Stimulated activated naive CD8-positive, alpha-beta T cell treated with anti-CD3 and anti-CD28 coated beads, Interleukin-15, amount 100 ng/mL, for 72 hours (primary cell): ENCODE results near the gene TRIM14.
"Not testable (repeated sequence)": the region's sequence is repeated elsewhere in the genome, so short reads cannot be mapped to it uniquely, and the experiment has no call there.

ENCODE experiments used
- ATAC-seq: fragments of 150-1000 bp; cut with Tn5 transposase; 2 replicates; pipeline ENCODE4 v1.10.0; 2021; ENCODE audit warnings: mild to moderate bottlenecking, moderate library complexity
- DNase-seq, 2 donors: peaks; one replicate each; pipeline ENCODE4 v3.0.0; 2021 to 2022
- H3K27ac Mint-ChIP-seq, 2 donors: one replicate each; pipeline ENCODE4 v1.8.0; 2022; ENCODE audit warnings: mild to moderate bottlenecking in 2 of 2, mixed read lengths in 2 of 2, moderate library complexity in 2 of 2
- H3K27me3 Mint-ChIP-seq: one replicate; pipeline ENCODE4 v1.8.0; 2022; ENCODE audit warnings: mixed read lengths
- H3K4me1 Mint-ChIP-seq: one replicate; pipeline ENCODE4 v1.8.0; 2022; ENCODE audit warnings: mild to moderate bottlenecking, mixed read lengths
- H3K4me3 Mint-ChIP-seq, 2 donors: one replicate each; pipeline ENCODE4 v1.8.0; 2022; ENCODE audit warnings: mild to moderate bottlenecking in 2 of 2, mixed read lengths in 2 of 2, moderate library complexity in 1 of 2
- H3K9me3 Mint-ChIP-seq, 2 donors: one replicate each; pipeline ENCODE4 v1.8.0; 2022; ENCODE audit warnings: mixed read lengths in 2 of 2

Gene TRIM14

GRCh38 chr9:98101416-98101815 lies 17.6 kb downstream of the TRIM14 start:
- Mint-ChIP-seq H3K4me1 (peaks cover 96% of the 10 kb centered on the region), H3K4me3 (peak overlapping the region; percentile 61 to 69), H3K27me3 (no peaks in the 10 kb centered on the region), H3K9me3 (no peaks in the 10 kb centered on the region), H3K27ac (peak overlapping the region; percentile 24 to 85)
- DNase-seq = no peak
- no peak for ATAC-seq

DNA sequence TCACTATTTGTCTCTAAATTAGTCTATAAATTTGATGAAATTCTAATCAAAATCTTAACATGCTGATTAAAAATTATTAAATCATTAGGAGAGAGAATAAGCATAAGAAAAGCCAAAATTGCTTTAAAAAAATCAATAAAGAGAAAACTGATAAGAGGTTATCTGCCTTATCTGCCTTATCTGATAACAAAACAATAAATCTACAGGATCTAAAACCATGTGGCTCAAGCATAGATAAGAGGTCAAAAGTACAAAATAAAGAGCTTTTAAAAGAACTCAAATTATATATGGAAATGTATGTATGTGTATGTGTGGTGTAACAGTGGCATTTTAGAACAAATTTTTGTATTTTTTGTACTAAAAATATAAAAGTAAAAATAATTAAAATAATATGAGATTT lies 18.6 kb downstream of the TRIM14 start:
- ATAC-seq = no peak
- DNase-seq = no peak
- peak overlapping the region; percentile 51 to 66 for H3K4me3 Mint-ChIP-seq

DNA sequence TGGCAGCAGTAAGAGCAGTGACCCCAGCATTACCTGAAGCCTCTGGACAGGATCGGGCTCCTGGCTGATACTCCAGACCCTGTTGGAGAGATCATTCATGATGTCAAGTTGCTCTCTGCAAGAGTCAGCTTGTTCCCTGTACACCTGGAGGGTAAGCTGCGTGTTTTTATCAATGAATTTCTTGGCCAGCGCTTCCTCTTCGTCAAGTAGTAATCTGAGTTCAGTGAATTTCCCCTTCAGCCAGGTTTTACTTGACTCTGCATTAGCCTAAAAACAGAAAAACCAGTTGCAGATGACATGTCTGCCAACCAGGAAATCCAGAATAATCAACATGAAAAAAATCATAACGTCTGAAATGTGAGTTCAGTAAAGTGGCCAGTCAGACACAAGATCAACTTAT lies 19.1 kb downstream of the TRIM14 start:
- Mint-ChIP-seq H3K27ac (peak overlapping the region; percentile 77 to 88), H3K9me3 (no peaks in the 10 kb centered on the region), H3K4me1 (peaks cover 88% of the 10 kb centered on the region), H3K4me3 (peak overlapping the region; percentile 51 to 66), H3K27me3 (no peaks in the 10 kb centered on the region)
- ATAC-seq (no peak), DNase-seq (no peak)

More for the DNA sequence above, 18.6 kb downstream of the TRIM14 start:
- Mint-ChIP-seq H3K9me3 (no peaks in the 10 kb centered on the region), H3K27me3 (no peaks in the 10 kb centered on the region), H3K4me1 (peaks cover 88% of the 10 kb centered on the region), H3K27ac (peak overlapping the region in 1 of 2 donors; percentile 77)

GRCh38 chr9:98099346-98099745 lies 19.7 kb downstream of the TRIM14 start:
- no peak overlapping the region for H3K4me3 Mint-ChIP-seq
- no peak for ATAC-seq
- H3K9me3 Mint-ChIP-seq = no peaks in the 10 kb centered on the region
- H3K27me3 Mint-ChIP-seq = no peaks in the 10 kb centered on the region
- H3K4me1 Mint-ChIP-seq = peaks cover 86% of the 10 kb centered on the region
- DNase-seq = no peak
- H3K27ac Mint-ChIP-seq = peak overlapping the region; percentile 21 to 65

DNA sequence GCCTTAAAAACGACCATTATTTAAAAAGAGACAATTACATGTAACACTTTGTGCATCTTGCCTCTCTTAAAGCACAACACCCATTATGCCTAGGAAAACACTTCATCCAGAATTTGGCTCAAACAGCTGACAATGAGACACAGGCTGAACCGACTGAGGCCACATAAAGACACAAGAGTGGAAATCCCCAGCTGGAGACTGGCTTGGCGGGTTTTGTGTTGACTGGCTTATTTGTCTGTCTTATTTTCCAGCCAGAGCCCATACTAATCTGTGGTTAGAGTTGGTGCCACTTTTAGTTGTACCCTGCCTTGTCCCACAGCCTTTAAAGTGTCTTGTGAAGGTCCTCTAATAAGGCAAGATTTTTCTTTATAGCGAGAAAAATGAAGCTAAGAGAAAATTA lies 21.2 kb downstream of the TRIM14 start:
- Mint-ChIP-seq H3K9me3 (no peaks in the 10 kb centered on the region), H3K4me1 (peaks cover 83% of the 10 kb centered on the region), H3K27me3 (no peaks in the 10 kb centered on the region), H3K27ac (peak overlapping the region in 1 of 2 donors; percentile 84), H3K4me3 (peak overlapping the region in 1 of 2 donors; percentile 20)
- DNase-seq = peak in 1 of 2 donors; percentile 59
- peak; percentile 56 for ATAC-seq

DNA sequence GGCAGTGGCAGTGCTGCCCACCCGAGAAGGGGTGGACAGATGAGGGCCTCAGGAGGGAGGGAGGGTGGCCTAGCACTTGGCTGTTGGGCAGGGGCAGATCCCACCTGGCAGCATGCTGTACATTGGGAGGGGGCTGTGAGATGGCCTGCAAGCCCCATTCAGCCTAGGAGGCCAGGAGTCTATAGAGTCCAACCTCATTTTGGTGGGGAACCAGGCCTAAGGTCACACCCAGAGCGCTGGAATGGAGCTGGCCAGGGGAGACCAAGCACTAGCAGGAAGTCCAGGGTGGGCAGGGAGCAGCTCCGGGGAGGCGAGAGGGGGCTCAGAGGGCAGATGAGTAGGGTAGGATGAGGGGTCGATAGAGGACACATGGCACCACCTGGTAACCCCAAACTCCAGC lies 22.9 kb downstream of the TRIM14 start:
- no peak for ATAC-seq
- Mint-ChIP-seq H3K4me1 (peaks cover 74% of the 10 kb centered on the region), H3K9me3 (no peaks in the 10 kb centered on the region), H3K27me3 (no peaks in the 10 kb centered on the region), H3K4me3 (no peak overlapping the region), H3K27ac (no peak overlapping the region)
- DNase-seq = no peak

- Mint-ChIP-seq H3K27ac (peak overlapping the region in 1 of 2 donors; percentile 9), H3K4me1 (peaks cover 68% of the 10 kb centered on the region), H3K4me3 (no peak overlapping the region), H3K27me3 (no peaks in the 10 kb centered on the region), H3K9me3 (no peaks in the 10 kb centered on the region)
- ATAC-seq (no peak), DNase-seq (no peak)
Measured at GRCh38 chr9:98095401-98095800, 23.6 kb downstream of the TRIM14 start.

- Mint-ChIP-seq H3K4me1 (peaks cover 66% of the 10 kb centered on the region), H3K27ac (peak overlapping the region in 1 of 2 donors; percentile 20), H3K9me3 (no peaks in the 10 kb centered on the region), H3K27me3 (no peaks in the 10 kb centered on the region), H3K4me3 (no peak overlapping the region)
- ATAC-seq = no peak
- DNase-seq = no peak
Measured at GRCh38 chr9:98094851-98095250, 24.2 kb downstream of the TRIM14 start.

DNA sequence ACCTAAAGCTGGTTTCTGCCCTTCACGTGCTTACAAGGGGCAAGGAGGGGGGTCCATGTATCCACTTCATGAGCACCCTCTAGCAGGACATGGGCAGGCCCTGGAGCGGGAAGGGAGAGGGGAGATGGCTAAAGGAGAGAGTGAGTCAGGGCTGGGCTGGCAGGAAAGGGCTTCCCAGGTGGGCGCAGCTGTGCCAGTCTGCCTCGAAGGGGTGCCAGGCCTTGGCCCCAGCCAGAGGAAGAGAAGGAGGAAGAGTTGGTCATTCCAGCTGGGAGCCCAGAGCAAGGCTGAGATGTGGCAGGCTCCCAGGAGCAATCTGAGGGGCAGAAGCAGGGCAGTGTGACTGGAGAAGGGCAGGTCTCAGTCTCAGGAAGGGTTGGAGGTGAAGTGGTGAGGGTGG lies 24.7 kb downstream of the TRIM14 start:
- Mint-ChIP-seq H3K27me3 (no peaks in the 10 kb centered on the region), H3K4me1 (peaks cover 66% of the 10 kb centered on the region), H3K27ac (peak overlapping the region; percentile 36 to 72), H3K4me3 (no peak overlapping the region), H3K9me3 (no peaks in the 10 kb centered on the region)
- ATAC-seq (no peak), DNase-seq (no peak)

GRCh38 chr9:98092613-98092931 lies 26.4 kb downstream of the TRIM14 start:
- DNase-seq (no peak), ATAC-seq (peak; percentile 74)
- Mint-ChIP-seq H3K4me3 (peak overlapping the region; percentile 6 to 49), H3K27ac (peak overlapping the region; percentile 36 to 86), H3K9me3 (no peaks in the 10 kb centered on the region), H3K4me1 (peaks cover 53% of the 10 kb centered on the region), H3K27me3 (no peaks in the 10 kb centered on the region)

DNA sequence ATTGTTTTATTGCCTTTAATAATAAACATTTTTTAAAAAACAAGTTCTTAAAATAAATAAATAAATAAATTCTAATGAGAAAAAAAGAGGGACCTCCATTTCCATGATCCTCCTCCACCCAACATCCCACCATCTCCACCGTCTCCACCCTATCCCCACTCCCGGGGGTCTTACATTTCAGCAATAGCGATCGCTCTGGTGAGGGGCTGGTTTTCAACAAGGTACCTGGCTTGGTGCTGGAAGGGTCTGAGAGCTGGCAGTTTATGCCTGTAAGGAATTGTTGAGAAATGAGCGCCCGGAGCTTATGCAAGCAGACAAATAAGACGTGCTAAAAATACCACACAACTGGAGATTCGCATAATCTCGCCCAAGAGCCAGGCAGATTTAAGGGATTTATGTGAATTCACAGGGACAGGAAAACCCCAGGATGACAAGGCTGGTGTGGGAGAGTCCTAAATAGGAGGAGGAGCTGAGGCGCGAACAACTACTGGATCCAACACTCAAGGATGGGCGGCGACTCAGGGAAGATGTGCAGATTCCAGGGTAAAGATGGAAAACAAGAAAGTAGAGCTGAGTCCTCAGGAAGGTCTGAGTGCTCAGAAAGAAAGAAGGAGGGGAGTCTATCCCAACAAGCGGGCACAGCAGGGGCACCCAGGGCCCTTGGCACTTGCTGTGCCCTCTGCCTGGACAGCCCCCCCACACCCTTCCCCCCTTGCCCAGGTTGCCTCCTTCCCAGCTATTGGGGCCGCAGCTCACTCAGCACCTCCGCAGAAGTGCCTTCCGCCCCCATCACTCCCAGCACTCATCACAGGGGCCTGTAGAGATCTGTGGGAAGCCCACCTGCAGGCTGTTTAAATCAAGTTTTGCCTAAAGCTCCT lies 27.0 kb downstream of the TRIM14 start:
- Mint-ChIP-seq H3K4me3 (peak overlapping the region; percentile 6 to 49), H3K27me3 (no peaks in the 10 kb centered on the region), H3K9me3 (no peaks in the 10 kb centered on the region), H3K27ac (peak overlapping the region; percentile 36 to 72), H3K4me1 (peaks cover 50% of the 10 kb centered on the region)
- DNase-seq (no peak), ATAC-seq (peak; percentile 29)

DNA sequence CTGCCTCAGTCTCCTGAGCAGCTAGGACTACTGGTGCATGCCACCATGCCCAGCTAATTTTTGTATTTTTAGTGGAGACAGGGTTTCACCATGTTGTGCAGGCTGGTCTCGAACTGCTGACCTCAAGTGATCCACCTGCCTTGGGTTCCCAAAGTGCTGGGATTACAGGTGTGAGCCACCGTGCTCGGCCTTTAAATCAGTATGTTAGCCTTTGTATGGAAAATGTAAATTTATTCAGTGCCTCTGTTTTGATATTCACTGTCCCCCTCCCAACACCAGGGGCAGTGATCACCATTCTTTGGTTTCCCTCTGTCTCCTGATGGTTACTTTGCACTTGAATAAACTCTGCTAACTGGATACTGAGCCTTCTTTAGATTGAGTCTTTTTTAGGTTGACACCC lies 28.3 kb downstream of the TRIM14 start:
- not testable (repeated sequence) for H3K4me3 Mint-ChIP-seq, DNase-seq, H3K27me3 Mint-ChIP-seq, H3K27ac Mint-ChIP-seq, ATAC-seq, H3K9me3 Mint-ChIP-seq
- H3K4me1 Mint-ChIP-seq = peaks cover 55% of the 10 kb centered on the region

DNA sequence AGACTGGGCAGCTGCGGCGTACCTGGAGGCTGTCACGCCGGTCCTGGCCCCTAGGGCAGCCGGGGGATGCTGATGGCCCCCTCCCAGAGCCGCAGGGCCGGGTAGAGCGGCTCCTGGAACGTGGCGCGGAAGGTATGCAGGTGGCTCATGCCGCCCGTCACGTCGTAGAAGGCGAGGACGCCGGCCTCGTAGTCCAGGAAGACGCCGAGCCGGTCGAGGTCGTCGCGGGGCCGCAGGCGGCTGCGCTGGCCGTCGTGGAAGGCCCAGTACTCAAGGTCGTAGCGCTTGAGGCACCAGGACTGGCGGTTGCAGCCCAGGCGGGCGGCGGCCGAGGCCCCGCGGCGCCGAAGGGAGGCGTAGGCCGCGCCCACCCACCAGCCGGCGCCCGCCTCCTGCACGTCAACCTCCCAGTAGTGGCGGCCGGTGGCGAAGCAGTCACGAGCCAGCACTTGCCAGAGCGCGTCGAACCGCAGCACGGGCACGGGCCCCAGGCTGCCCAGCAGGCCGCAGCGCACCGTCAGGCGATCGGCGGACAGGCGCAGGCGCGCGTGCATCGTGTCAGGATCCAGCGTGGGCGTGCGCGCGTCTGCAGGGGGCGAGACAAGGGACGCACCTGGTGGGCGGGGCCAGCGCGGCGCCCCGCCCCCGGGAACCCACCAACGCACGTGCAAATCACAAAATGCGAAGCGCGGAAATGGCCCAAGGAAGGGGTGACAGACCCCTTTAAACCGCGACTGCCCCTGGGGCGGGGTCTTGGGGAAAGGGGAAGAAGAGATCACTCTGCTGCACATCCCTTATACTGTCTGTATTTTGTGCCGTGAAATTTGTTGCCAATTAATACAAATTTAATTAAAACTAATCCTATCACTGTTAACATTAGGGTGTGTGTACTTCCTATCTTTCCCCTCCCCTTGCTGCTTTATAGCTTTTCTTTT lies 31.3 kb downstream of the TRIM14 start:
- Mint-ChIP-seq H3K27ac (peak overlapping the region in 1 of 2 donors; percentile 59), H3K4me3 (peak overlapping the region in 1 of 2 donors; percentile 74), H3K9me3 (no peaks in the 10 kb centered on the region), H3K27me3 (no peaks in the 10 kb centered on the region), H3K4me1 (peaks cover 34% of the 10 kb centered on the region)
- ATAC-seq = peak; percentile 45
- DNase-seq = no peak

GRCh38 chr9:98086461-98086860 lies 32.6 kb downstream of the TRIM14 start:
- no peak for ATAC-seq
- H3K4me3 Mint-ChIP-seq = peak overlapping the region in 1 of 2 donors; percentile 74

GRCh38 chr9:98085944-98086343 lies 33.1 kb downstream of the TRIM14 start:
- peak overlapping the region in 1 of 2 donors; percentile 92 for H3K27ac Mint-ChIP-seq
- no peak for ATAC-seq
- H3K4me3 Mint-ChIP-seq = no peak overlapping the region
- peaks cover 44% of the 10 kb centered on the region for H3K4me1 Mint-ChIP-seq
- H3K9me3 Mint-ChIP-seq = no peaks in the 10 kb centered on the region
- no peaks in the 10 kb centered on the region for H3K27me3 Mint-ChIP-seq
- DNase-seq = no peak

More at GRCh38 chr9:98086461-98086860, 32.6 kb downstream of the TRIM14 start:
- Mint-ChIP-seq H3K27me3 (no peaks in the 10 kb centered on the region), H3K4me1 (peaks cover 39% of the 10 kb centered on the region), H3K9me3 (no peaks in the 10 kb centered on the region), H3K27ac (peak overlapping the region; percentile 85 to 92)
- no peak for DNase-seq

GRCh38 chr9:98085058-98085457 lies 34.0 kb downstream of the TRIM14 start:
- peak overlapping the region in 1 of 2 donors; percentile 81 for H3K27ac Mint-ChIP-seq
- H3K4me1 Mint-ChIP-seq = peaks cover 47% of the 10 kb centered on the region
- no peaks in the 10 kb centered on the region for H3K27me3 Mint-ChIP-seq
- ATAC-seq (no peak), DNase-seq (no peak)
- H3K4me3 Mint-ChIP-seq = no peak overlapping the region
- no peaks in the 10 kb centered on the region for H3K9me3 Mint-ChIP-seq
